ENCODE results near the gene PTPRM. TPM values are rescaled to one million over a fixed set of nuclear protein-coding genes. Genes with fewer than 3 reads are reported as not detected.

PTPRM gene
- total and polyA plus RNA-seq, 4 donors = 9.2 to 23.0 (median 12.7) TPM

GRCh38 chr18:7979714-7980113 lies 412.6 kb downstream of the PTPRM start (continued):
- TF ChIP-seq, protein P1, sequence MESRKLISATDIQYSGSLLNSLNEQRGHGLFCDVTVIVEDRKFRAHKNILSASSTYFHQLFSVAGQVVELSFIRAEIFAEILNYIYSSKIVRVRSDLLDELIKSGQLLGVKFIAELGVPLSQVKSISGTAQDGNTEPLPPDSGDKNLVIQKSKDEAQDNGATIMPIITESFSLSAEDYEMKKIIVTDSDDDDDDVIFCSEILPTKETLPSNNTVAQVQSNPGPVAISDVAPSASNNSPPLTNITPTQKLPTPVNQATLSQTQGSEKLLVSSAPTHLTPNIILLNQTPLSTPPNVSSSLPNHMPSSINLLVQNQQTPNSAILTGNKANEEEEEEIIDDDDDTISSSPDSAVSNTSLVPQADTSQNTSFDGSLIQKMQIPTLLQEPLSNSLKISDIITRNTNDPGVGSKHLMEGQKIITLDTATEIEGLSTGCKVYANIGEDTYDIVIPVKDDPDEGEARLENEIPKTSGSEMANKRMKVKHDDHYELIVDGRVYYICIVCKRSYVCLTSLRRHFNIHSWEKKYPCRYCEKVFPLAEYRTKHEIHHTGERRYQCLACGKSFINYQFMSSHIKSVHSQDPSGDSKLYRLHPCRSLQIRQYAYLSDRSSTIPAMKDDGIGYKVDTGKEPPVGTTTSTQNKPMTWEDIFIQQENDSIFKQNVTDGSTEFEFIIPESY (IDR thresholded peaks at IDR 0.05) = no peak

DNA sequence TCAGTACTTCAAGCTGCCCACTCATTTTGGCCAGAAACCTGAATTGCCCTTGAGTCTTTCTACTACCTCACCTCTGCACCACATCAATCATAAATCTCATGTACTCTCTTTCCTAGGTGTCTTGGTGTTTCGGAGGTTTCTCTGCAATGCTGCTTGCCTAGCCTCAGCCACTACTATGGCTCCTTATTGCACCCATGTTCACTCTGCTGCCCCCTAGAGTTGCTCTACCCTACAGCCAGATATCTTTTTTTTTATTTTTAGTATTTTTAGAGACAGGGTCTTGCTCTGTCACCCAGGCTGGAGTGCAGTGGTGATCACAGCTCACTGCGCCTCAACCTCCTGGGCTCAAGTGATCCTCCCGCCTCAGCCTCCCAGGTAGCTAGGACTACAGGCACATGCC lies 413.0 kb downstream of the PTPRM start:
- H3K4me3 ChIP-seq (ENCODE audit: low read depth in 1 of 3, low read length in 3 of 3) = no peak overlapping the region
- 95% methylated on average over 3 of the region's 3 CpGs for WGBS

More for the DNA sequence above, 413.0 kb downstream of the PTPRM start:
- H3K4me1 ChIP-seq (ENCODE audit: control insufficient read depth in 4 of 4, insufficient read depth in 4 of 4, low read length in 3 of 4) = no peaks in the 10 kb centered on the region
- H3K27me3 ChIP-seq (ENCODE audit: control insufficient read depth in 4 of 4, insufficient read depth in 4 of 4, low read length in 3 of 4) = no peaks in the 10 kb centered on the region
- no peak overlapping the region for H3K9ac ChIP-seq (ENCODE audit: low read depth in 1 of 2, low read length in 2 of 2)
- TF ChIP-seq JUND (IDR thresholded peaks at IDR 0.05) (no peak), RXRA (IDR thresholded peaks at IDR 0.05) (no peak), FOXA1 (IDR thresholded peaks at IDR 0.05) (no peak), TAF1 (conservative IDR thresholded peaks at IDR 0.05) (no peak), EGR1 (IDR thresholded peaks at IDR 0.05; ENCODE audit: low read depth in 2 of 2) (no peak), RAD21 (IDR thresholded peaks at IDR 0.05) (peak; percentile 49 to 68), GABPA (IDR thresholded peaks at IDR 0.05 in 1 of 2, conservative IDR thresholded peaks at IDR 0.05 in 1 of 2) (no peak), REST (IDR thresholded peaks at IDR 0.05) (no peak), FOXA2 (IDR thresholded peaks at IDR 0.05) (no peak)
- TF ChIP-seq, protein P2, sequence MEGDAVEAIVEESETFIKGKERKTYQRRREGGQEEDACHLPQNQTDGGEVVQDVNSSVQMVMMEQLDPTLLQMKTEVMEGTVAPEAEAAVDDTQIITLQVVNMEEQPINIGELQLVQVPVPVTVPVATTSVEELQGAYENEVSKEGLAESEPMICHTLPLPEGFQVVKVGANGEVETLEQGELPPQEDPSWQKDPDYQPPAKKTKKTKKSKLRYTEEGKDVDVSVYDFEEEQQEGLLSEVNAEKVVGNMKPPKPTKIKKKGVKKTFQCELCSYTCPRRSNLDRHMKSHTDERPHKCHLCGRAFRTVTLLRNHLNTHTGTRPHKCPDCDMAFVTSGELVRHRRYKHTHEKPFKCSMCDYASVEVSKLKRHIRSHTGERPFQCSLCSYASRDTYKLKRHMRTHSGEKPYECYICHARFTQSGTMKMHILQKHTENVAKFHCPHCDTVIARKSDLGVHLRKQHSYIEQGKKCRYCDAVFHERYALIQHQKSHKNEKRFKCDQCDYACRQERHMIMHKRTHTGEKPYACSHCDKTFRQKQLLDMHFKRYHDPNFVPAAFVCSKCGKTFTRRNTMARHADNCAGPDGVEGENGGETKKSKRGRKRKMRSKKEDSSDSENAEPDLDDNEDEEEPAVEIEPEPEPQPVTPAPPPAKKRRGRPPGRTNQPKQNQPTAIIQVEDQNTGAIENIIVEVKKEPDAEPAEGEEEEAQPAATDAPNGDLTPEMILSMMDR (IDR thresholded peaks at IDR 0.05; ENCODE audit: low read depth, low read length, missing input control) = peak; percentile 22
- TF ChIP-seq, protein P3, sequence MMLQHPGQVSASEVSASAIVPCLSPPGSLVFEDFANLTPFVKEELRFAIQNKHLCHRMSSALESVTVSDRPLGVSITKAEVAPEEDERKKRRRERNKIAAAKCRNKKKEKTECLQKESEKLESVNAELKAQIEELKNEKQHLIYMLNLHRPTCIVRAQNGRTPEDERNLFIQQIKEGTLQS (IDR thresholded peaks at IDR 0.05) = no peak
- H3K36me3 ChIP-seq (ENCODE audit: control insufficient read depth in 4 of 4, insufficient read depth in 3 of 4, low read depth in 1 of 4, low read length in 3 of 4) = no peaks in the 10 kb centered on the region
- H3K9me3 ChIP-seq (ENCODE audit: control insufficient read depth in 4 of 4, low read length in 3 of 4) = no peaks in the 10 kb centered on the region
- H3K27ac ChIP-seq (ENCODE audit: low read depth in 1 of 2, low read length in 2 of 2) = no peak overlapping the region
- DNase-seq (ENCODE audit: low spot score) = no peak
